ENCODE measurements around the gene CCDC32.
A peak's percentile ranks its signal among the peaks of the same experiment; 100 is the strongest.

CCDC32 gene

GRCh38 chr15:40567111-40567510 is 2.3 kb upstream of the CCDC32 start:
- DNase-seq = no peak
- Histone ChIP-seq H3K27ac (no peak overlapping the region), H3K36me3 (replicated peaks) (peaks cover 7% of the 10 kb centered on the region), H3K4me3 (ENCODE audit: low read depth, low read length) (no peak overlapping the region), H3K27me3 (replicated peaks) (no peaks in the 10 kb centered on the region)
- in situ Hi-C loops (cut with HindIII; ENCODE audit: low pct_ligation_motif_present, low sequenced_read_pairs) = no loop called here
- peak; percentile 58 for TF ChIP-seq CTCF (IDR thresholded peaks at IDR 0.05; ENCODE audit: low read depth, low read length, missing control alignments)

- H3K4me3 ChIP-seq (ENCODE audit: low read depth, low read length) = peak overlapping the region; percentile 92
- H3K27me3 ChIP-seq (replicated peaks) = no peaks in the 10 kb centered on the region
- no peak overlapping the region for H3K27ac ChIP-seq
- no peak for DNase-seq
- TF ChIP-seq CTCF (IDR thresholded peaks at IDR 0.05; ENCODE audit: low read depth, low read length, missing control alignments) = no peak
- in situ Hi-C loops (cut with HindIII; ENCODE audit: low pct_ligation_motif_present, low sequenced_read_pairs) = no loop called here
- H3K36me3 ChIP-seq (replicated peaks) = peaks cover 4% of the 10 kb centered on the region
Observed at GRCh38 chr15:40565333-40566238, 744 bp upstream of the CCDC32 start.

GRCh38 chr15:40563426-40563825 is 1.4 kb downstream of the CCDC32 start:
- in situ Hi-C loops (cut with HindIII; ENCODE audit: low pct_ligation_motif_present, low sequenced_read_pairs) = no loop called here
- Histone ChIP-seq H3K4me3 (ENCODE audit: low read depth, low read length) (no peak overlapping the region), H3K27ac (no peak overlapping the region), H3K36me3 (replicated peaks) (peaks cover 4% of the 10 kb centered on the region), H3K27me3 (replicated peaks) (no peaks in the 10 kb centered on the region)
- no peak for TF ChIP-seq CTCF (IDR thresholded peaks at IDR 0.05; ENCODE audit: low read depth, low read length, missing control alignments)
- DNase-seq = no peak

GRCh38 chr15:40562691-40563090 is 2.2 kb downstream of the CCDC32 start:
- Histone ChIP-seq H3K27me3 (replicated peaks) (no peaks in the 10 kb centered on the region), H3K36me3 (replicated peaks) (peaks cover 4% of the 10 kb centered on the region), H3K27ac (no peak overlapping the region), H3K4me3 (ENCODE audit: low read depth, low read length) (no peak overlapping the region)
- DNase-seq = no peak
- TF ChIP-seq CTCF (IDR thresholded peaks at IDR 0.05; ENCODE audit: low read depth, low read length, missing control alignments) = no peak
- in situ Hi-C loops (cut with HindIII; ENCODE audit: low pct_ligation_motif_present, low sequenced_read_pairs) = no loop called here

- no peaks in the 10 kb centered on the region for H3K27me3 ChIP-seq (replicated peaks)
Observed at GRCh38 chr15:40558952-40559742, 5.7 kb downstream of the CCDC32 start.

More at GRCh38 chr15:40558952-40559742, 5.7 kb downstream of the CCDC32 start:
- in situ Hi-C loops (cut with HindIII; ENCODE audit: low pct_ligation_motif_present, low sequenced_read_pairs) = no loop called here
- Histone ChIP-seq H3K27ac (no peak overlapping the region), H3K36me3 (replicated peaks) (peaks cover 14% of the 10 kb centered on the region), H3K4me3 (ENCODE audit: low read depth, low read length) (no peak overlapping the region)
- TF ChIP-seq CTCF (IDR thresholded peaks at IDR 0.05; ENCODE audit: low read depth, low read length, missing control alignments) = no peak
- no peak for DNase-seq

Data from brain microvascular endothelial cell (primary cell).